Lower leg skin (tissue), 3 donors: ENCODE results near the gene BNC2.

ENCODE experiments used
- CTCF ChIP-seq, 3 donors: fragments of 450-650 bp; IDR thresholded peaks; one replicate each; pipeline ENCODE4 v1.5.1; 2016; ENCODE audit warnings: antibody characterized with exemption in 3 of 3, mild to moderate bottlenecking in 3 of 3, moderate library complexity in 2 of 3
- POLR2A ChIP-seq, 2 donors: fragments of 450-650 bp; IDR thresholded peaks; one replicate each; pipeline ENCODE4 v1.6.1; 2016 to 2017; ENCODE audit warnings: antibody characterized with exemption in 2 of 2, mild to moderate bottlenecking in 1 of 2, moderate library complexity in 1 of 2

DNA sequence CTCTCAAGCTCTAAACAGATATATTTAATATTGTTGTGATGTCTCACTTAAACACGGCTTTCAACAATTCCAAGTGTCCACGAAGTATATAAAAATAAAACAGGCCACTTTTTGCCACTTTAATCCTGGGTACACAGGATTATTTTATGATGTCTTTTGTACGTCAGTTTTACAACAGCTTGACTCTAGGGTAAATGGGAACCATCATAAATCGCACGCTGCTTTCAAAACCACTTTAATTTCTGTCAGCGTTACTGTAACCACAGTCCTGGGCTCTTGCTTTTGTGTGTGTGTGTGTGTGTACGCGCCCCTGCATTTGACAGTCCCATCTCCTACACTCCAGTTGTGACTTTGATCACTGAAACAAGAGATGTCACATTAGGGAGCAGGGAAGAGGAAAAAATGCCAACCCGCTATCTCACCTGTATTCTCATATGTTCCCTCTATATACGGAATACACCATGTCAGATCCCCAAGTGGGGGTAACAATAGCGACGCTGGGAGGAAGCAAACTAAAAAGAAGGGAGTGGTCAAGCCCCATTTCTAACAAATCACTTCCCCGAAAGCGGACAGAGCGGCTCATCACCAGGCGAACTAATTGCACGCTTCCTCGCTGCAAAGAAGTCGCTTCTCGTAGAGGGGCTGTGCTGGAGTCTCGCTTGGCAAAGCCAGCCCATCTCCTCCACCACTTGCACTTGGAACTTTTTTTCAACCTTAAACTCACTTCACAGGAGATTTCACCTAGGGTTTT lies 1.2 kb downstream of the BNC2 start:
- TF ChIP-seq POLR2A (IDR thresholded peaks at IDR 0.05) (no peak), CTCF (IDR thresholded peaks at IDR 0.05) (no peak)
